Stimulated activated CD8-positive, alpha-beta memory T cell treated with anti-CD3 and anti-CD28 coated beads, Interleukin-7, amount 100 ng/mL, for 1 hour (primary cell): ENCODE data around the gene P2RX3.
"Not testable (repeated sequence)": the region's sequence is repeated elsewhere in the genome, so short reads cannot be mapped to it uniquely, and the experiment has no call there.

ENCODE experiments used
- DNase-seq, 2 donors: peaks; one replicate each; pipeline ENCODE4 v3.0.0-alpha.2; 2020; ENCODE audit warnings: low read depth in 2 of 2

The P2RX3 gene

DNA sequence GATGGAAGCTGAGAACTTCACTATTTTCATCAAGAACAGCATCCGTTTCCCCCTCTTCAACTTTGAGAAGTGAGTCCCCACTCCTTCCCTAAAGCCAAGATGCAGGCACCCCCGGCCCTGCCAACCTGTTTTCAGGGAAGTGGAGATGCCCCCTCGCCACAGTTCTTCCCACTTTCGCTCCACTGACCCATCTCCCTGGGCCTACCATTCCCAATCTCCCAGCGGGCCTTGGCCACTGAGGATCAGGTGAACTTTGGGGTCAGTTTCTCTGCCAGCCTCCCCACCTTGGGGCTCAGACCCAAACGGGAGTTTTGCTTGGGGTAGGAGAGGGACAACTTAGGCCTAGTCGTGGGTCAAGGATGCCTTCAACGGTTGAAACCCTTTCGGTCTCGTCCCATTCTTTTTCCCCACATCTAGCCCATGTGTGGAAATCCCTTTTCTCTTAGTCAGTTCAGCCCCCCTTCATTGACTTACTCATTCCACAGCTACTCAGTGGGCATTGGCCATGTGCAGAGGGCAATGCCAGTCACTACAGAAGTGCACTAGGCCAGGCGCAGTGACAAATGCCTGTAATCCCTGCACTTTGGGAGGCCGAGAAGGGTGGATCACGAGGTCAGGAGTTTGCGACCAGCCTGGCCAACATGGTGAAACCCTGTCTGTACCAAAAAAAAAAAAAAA is 10.6 kb downstream of the P2RX3 start:
- no peak for DNase-seq

DNA sequence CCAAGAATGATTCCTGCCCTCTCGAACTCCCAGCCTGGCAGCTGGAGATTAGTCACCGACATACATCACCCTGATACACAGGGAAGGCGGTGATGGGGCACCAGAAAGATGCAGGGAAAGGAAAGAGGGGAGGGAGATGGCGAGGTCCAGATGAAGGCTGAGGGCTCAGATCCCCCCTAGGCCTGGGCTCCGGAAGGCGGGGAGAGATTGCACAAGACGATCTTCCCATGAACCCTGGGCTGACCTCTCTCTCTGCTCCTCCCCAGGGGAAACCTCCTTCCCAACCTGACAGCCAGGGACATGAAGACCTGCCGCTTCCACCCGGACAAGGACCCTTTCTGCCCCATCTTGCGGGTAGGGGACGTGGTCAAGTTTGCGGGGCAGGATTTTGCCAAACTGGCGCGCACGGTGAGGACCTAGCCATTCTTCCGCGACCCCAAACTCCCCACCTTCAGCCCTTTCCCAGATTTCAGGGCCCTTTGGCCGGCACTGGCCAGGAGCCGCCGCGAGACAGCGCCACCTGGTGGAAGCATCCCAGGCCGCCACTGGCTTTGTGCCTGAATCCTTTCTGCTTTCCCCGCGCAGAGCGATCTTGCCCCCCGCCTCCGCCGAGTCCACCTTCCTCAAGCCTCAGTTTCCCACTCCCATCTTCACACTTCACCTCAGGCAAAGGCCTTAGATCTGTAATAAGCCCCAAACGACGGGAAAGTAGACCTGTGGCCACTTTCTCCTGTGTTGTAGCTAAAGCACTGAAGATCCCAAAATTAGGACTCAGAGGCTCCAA is 11.5 kb downstream of the P2RX3 start:
- DNase-seq: peak; percentile 33 to 49

- no peak for DNase-seq
Observed at GRCh38 chr11:57353036-57353435, 14.9 kb downstream of the P2RX3 start.

- DNase-seq: no peak
Observed at GRCh38 chr11:57353446-57353845, 15.3 kb downstream of the P2RX3 start.

DNA sequence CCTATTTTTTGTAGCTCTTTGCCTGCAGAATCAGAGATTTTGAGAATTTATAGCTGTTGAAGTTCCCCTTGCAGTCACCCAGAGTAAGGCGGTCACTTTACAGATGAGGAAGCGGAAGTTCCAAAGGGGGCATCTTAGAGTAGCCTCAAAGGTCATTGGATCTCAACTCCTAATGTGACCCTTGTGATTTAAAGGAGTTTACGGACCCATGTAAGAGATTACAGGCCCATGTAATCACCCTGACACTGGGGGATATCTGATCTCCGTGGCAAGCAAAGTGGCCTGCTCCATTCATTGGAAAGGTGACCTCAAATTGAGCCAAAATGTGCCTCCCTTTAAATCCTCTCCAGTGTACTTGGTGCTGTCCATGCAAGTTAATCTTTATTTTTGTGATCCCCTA is 15.7 kb downstream of the P2RX3 start:
- no peak for DNase-seq

GRCh38 chr11:57354699-57355098 is 16.5 kb downstream of the P2RX3 start:
- no peak for DNase-seq

- no peak for DNase-seq
Observed at GRCh38 chr11:57356268-57356667, 18.1 kb downstream of the P2RX3 start.

DNA sequence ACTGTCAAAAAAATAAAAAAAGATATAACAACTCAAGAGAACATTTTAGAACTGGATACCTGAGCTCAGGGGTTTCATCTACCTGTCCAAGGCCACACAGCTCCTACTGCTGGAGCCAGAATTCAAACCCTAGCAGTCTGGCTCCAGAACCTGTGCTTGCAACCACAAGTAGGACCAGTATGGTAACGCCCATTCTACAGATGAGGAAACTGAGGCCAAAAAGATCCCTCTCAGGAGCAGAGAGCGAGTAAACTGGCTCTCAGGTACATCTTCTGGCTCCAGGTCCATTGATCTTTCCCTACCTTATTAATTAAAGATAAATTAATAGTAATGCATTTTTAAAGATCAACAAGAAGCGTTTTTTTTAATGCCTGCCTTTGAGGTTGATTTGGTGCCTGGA is 19.2 kb downstream of the P2RX3 start:
- DNase-seq: no peak

- no peak for DNase-seq
Observed at GRCh38 chr11:57357856-57358255, 19.7 kb downstream of the P2RX3 start.

DNA sequence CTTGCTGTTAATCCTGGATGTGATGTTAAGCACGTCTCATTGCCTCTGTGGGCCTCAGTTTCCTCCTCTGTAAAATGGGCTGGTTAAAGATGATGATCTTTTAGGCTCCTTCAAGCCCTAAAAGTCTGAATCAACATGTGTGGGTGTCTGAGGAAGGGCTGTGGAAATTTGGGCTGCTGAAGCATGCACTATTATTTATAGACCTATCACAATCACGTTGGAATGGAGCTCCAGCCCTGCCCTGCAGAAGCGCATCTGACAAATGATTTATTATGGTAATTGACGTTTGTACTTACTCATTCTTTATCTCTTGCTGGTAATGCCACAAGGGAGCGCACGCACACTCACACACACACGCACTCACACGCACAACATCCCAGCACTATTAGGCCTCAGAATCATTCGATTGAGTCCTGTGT is 20.4 kb downstream of the P2RX3 start:
- DNase-seq: no peak

- DNase-seq: no peak
Observed at GRCh38 chr11:57358991-57359390, 20.8 kb downstream of the P2RX3 start.

- no peak for DNase-seq
Observed at GRCh38 chr11:57359396-57359795, 21.2 kb downstream of the P2RX3 start.

GRCh38 chr11:57359896-57360690 is 21.9 kb downstream of the P2RX3 start:
- DNase-seq: no peak

DNA sequence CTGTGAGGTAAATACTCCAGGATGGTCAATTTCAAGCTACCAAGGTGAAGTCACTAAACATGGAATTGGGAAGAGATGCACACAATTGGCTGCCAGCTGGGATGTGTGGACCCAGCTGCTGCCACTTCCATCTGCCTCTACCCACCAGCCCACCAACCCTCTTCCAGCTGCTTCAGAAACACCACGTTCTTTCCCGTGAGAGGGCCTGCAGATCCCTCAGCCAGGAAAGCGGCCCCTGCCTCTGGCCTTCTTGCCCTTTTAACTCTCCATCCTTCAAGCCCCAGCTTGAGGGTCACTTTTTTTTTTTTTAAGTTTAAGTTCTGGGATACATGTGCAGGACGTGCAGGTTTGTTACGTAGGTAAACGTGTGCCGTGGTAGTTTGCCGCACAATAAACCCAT is 22.8 kb downstream of the P2RX3 start:
- DNase-seq: no peak

DNA sequence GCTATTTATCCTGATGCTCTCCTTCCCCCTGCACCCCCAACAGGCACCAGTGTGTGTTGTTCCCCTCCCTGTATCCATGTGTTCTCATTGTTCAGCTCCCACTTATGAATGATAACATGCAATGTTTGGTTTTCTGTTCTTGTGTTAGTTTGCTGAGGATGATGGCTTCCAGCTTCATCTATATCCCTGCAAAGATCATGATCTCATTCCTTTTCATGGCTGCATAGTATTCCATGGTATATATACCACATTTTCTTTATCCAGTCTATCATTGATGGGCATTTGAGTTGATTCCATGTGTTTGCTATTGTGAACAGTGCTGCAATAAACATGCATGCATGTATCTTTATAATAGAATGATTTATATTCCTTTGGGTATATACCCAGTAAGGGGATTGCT is 23.3 kb downstream of the P2RX3 start:
- not testable (repeated sequence) for DNase-seq

- DNase-seq: no peak
Observed at GRCh38 chr11:57361926-57362325, 23.8 kb downstream of the P2RX3 start.

DNA sequence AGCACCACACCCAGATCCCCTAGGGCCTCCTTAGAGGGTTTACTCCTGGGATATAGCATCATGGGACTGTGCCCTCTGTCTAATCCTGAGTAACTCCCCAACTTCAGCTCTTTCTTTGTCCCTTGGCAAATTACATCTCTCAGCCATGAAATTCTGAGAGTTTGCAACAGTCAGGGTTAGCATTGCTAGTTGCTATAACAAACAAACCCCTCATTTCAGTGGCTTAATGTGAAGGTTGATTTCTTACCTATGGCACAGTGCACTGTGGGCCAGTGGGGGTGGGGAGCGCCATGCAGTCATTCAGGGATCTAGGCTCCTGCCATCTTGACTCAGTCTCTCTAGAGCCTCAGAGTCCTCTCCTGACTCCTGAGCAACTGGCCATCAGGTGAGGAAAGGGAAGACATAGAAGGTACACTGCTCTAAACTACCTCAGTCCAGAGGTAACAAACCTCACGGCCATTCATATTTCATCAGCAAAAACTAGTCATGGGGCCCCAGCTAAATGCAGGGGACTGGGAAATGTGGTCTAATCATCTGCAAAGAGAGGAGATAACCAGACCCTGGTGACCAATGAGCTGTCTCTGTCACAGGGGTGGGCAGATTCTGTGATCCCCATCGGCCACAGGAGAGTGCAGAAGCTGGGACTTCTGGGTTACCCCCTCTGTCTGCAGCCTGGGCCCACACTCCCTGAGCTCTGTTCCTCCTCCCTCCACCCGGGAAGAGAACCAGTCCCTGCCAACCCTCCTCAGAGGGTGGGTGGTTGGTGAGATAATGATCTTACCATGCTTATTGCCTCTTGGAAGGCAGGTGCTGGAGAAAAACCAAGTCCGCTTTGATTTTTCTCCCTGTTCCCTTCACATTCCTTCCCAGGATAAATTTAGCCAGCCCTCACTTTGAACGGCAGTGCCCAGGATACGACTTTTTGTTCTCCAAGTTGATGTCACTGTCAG is 25.3 kb downstream of the P2RX3 start:
- DNase-seq: no peak

DNA sequence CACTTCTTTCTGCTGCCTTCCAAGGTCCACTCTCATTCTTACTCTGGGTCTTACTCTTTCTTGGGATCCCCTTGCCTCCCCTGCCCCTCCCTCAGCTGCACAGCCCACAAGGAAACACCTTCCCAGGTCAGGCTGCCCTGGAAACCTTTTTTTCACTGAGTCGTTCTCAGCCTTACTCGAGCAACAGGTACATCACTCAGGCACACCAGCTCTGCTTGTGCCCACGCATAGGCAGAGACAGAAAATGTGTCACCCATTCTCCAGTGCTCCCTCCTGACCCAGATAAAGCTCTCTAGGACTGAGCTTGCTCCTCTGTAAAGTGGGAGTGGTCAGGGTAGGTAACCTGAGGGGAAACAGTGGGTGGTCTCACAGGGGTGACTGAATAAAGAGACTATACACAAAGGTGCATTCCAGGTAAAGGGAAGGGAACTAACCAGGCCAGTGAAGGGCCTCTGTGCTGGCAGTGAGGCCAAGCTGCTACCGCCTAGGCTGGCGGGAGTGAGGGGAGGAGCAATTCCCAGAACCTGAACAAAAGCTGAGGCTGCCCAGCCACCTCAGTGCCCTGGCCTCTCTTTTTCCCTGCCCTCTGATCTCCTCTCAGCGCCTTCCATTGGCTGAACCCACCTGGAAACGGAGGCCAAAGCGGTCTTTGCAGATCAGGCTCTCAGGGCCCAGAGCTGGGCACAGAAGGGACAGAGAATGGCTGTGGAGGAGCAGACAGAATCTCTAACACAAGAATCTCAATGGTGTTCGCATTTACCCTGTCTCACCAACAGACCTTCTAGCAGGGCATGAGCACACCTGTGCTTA is 26.9 kb downstream of the P2RX3 start:
- DNase-seq: no peak

DNA sequence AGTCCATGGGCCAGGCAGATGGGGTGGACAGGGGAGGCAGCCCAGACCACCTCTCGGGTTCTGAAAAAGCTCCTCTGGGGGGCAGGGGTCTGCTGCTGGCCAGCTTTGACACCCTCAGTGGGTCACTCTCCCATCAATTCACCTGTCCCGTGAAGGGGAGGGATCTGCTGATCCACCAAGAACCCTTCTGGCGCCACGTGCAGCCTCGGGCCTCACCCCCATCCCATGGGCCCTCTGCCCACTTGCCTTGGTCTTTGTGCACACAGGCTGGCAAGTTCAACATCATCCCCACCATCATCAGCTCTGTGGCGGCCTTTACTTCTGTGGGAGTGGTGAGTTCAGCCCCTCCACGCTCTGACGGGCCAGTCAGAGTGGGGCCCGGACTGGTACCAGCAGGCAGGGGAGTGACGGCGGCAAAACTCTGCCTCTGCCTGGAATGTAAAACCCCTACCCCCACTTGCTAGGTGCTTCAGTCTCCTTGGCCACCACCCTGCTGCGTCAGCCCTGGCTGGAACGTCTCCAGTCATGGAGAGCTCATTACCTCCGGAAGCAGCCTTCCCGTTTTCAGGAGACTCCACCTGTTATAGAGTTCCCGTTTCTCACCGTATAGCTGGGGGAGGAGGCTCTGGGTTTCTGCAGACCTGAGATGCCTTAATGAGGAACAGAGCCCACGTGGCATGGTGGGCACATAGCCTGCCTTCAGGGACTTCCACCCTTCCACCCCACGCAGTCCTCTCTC is 30.1 kb downstream of the P2RX3 start:
- DNase-seq: no peak

GRCh38 chr11:57368845-57369232 is 30.7 kb downstream of the P2RX3 start:
- no peak for DNase-seq
